Activated naive CD4-positive, alpha-beta T cell treated with anti-CD3 and anti-CD28 coated beads for 36 hours (primary cell): ENCODE data around the gene PRKD1. TPM values are rescaled to one million over a fixed set of nuclear protein-coding genes. Genes with fewer than 3 reads are reported as not detected.

ENCODE experiments used
- CTCF ChIA-PET: fragments of 350-600 bp; sonication (Branson Sonifier 250); formaldehyde crosslinking; loops from one replicate; lab custom pipeline; 2021; ENCODE audit warnings: antibody characterized with exemption; lab: Charles Lee
- DNase-seq: peaks from one replicate; pipeline ENCODE4 v3.0.0-alpha.2; 2020
- H3K27ac Mint-ChIP-seq: one replicate; pipeline ENCODE4 v1.8.0; 2021; ENCODE audit warnings: mild to moderate bottlenecking, mixed read lengths
- H3K27me3 Mint-ChIP-seq: one replicate; pipeline ENCODE4 v1.8.0; 2021; ENCODE audit warnings: low read depth, mixed read lengths
- H3K36me3 Mint-ChIP-seq: one replicate; pipeline ENCODE4 v1.8.0; 2021; ENCODE audit warnings: low read depth, mixed read lengths
- H3K4me1 Mint-ChIP-seq: one replicate; pipeline ENCODE4 v1.8.0; 2021; ENCODE audit warnings: low read depth, mixed read lengths
- H3K4me3 Mint-ChIP-seq: one replicate; pipeline ENCODE4 v1.8.0; 2021; ENCODE audit warnings: mild to moderate bottlenecking, moderate library complexity, mixed read lengths
- H3K9me3 Mint-ChIP-seq: one replicate; pipeline ENCODE4 v1.8.0; 2021; ENCODE audit warnings: mixed read lengths
- intact Hi-C: fragments of 100-400 bp; cut with micrococcal nuclease; formaldehyde crosslinking; loops from one replicate; pipeline ENCODE4 v1.15.1; 2023
- total RNA-seq, 2 experiments: library from RNA; stranded (reverse); gene quantifications; one replicate each; pipeline ENCODE4 v1.2.3, GENCODE V29; 2021

Gene PRKD1
- total RNA-seq, 2 experiments from 2014 or later: not detected

- CTCF ChIA-PET: no interaction called here
- DNase-seq: no peak
- Mint-ChIP-seq H3K36me3 (no peaks in the 10 kb centered on the region), H3K4me3 (no peak overlapping the region), H3K4me1 (no peaks in the 10 kb centered on the region), H3K9me3 (no peaks in the 10 kb centered on the region), H3K27ac (no peak overlapping the region), H3K27me3 (no peaks in the 10 kb centered on the region)
- intact Hi-C loops: no loop called here
These were observed 400.4 kb downstream of the PRKD1 start for GRCh38 chr14:29527286-29527685.
